ENCODE results near the gene MT1M.

Gene MT1M

GRCh38 chr16:56628486-56629350 lies 3.7 kb upstream of the MT1M start:
- DNase-seq (ENCODE audit: low read depth): no peak
- no peak overlapping the region for H3K4me3 ChIP-seq (ENCODE audit: control insufficient read depth, low read depth, low read length)
- TF ChIP-seq CTCF (IDR thresholded peaks at IDR 0.05; ENCODE audit: control insufficient read depth, insufficient read depth, low read depth, low read length, missing control alignments): no peak

- no peak for TF ChIP-seq CTCF (IDR thresholded peaks at IDR 0.05; ENCODE audit: control insufficient read depth, insufficient read depth, low read depth, low read length, missing control alignments)
- no peak overlapping the region for H3K4me3 ChIP-seq (ENCODE audit: control insufficient read depth, low read depth, low read length)
- no peak for DNase-seq (ENCODE audit: low read depth)
Observed at GRCh38 chr16:56629531-56629930, 2.9 kb upstream of the MT1M start.

GRCh38 chr16:56630134-56630533 lies 2.3 kb upstream of the MT1M start:
- no peak overlapping the region for H3K4me3 ChIP-seq (ENCODE audit: control insufficient read depth, low read depth, low read length)
- no peak for TF ChIP-seq CTCF (IDR thresholded peaks at IDR 0.05; ENCODE audit: control insufficient read depth, insufficient read depth, low read depth, low read length, missing control alignments)
- no peak for DNase-seq (ENCODE audit: low read depth)

GRCh38 chr16:56631197-56631596 lies 1.3 kb upstream of the MT1M start:
- H3K4me3 ChIP-seq (ENCODE audit: control insufficient read depth, low read depth, low read length): no peak overlapping the region
- no peak for DNase-seq (ENCODE audit: low read depth)
- no peak for TF ChIP-seq CTCF (IDR thresholded peaks at IDR 0.05; ENCODE audit: control insufficient read depth, insufficient read depth, low read depth, low read length, missing control alignments)

- H3K4me3 ChIP-seq (ENCODE audit: control insufficient read depth, low read depth, low read length): peak overlapping the region; percentile 50
- TF ChIP-seq CTCF (IDR thresholded peaks at IDR 0.05; ENCODE audit: control insufficient read depth, insufficient read depth, low read depth, low read length, missing control alignments): no peak
- DNase-seq (ENCODE audit: low read depth): no peak
Observed at GRCh38 chr16:56631832-56632155, 665 bp upstream of the MT1M start.

GRCh38 chr16:56632848-56633365 lies 448 bp downstream of the MT1M start:
- no peak for DNase-seq (ENCODE audit: low read depth)
- no peak for TF ChIP-seq CTCF (IDR thresholded peaks at IDR 0.05; ENCODE audit: control insufficient read depth, insufficient read depth, low read depth, low read length, missing control alignments)
- H3K4me3 ChIP-seq (ENCODE audit: control insufficient read depth, low read depth, low read length): peak overlapping the region; percentile 50

Measured in AG09309 (cell line).